Endothelial cell of umbilical vein (primary cell): ENCODE data around the gene VPS11. TPM values are rescaled to one million over a fixed set of nuclear protein-coding genes. Genes with fewer than 3 reads are reported as not detected.
A peak's percentile ranks its signal among the peaks of the same experiment; 100 is the strongest.

Source experiments
- BruUV-seq: library from RNA; stranded (reverse); fragments of 400-500 nt; replicated peaks from 2 replicates; lab custom pipeline; 2021; lab: Mats Ljungman, UMichigan
- CTCF ChIA-PET: fragments of 300-600, 350-600 bp; sonication (Branson Sonifier 250); formaldehyde crosslinking; loops from one replicate; lab custom pipeline; 2021; ENCODE audit warnings: antibody characterized with exemption, inconsistent platforms; lab: Charles Lee
- POLR2A ChIA-PET: fragments of 300-600, 350-600 bp; sonication (Branson Sonifier 250); formaldehyde crosslinking; loops from one replicate; lab custom pipeline; 2021; ENCODE audit warnings: antibody characterized with exemption, inconsistent platforms; lab: Charles Lee
- DNase-seq: peaks from one replicate; pipeline ENCODE4 v3.0.0-alpha.2; 2011; ENCODE audit warnings: low read depth, low spot score
- FAIRE-seq: peaks from 2 replicates; lab custom pipeline; 2011; peaks lifted over from hg19 to GRCh38; lab: Jason Lieb, UNC
- H2AFZ ChIP-seq: 2 replicates; pipeline ENCODE4 v1.6.0; 2012; ENCODE audit warnings: low read depth, low read length, control low read depth, inconsistent platforms
- H3K27ac ChIP-seq: 2 replicates; pipeline ENCODE4 v1.5.1; 2011; ENCODE audit warnings: low read depth, mild to moderate bottlenecking, control low read depth, low read length, moderate library complexity; ENCODE audit not compliant: insufficient read depth
- H3K27me3 ChIP-seq, 2 experiments: 2 replicates each; pipeline versions ENCODE4 v1.6.0 to v1.6.1; 2011; ENCODE audit warnings: low read length in 2 of 2, mixed read lengths in 1 of 2; ENCODE audit not compliant: control insufficient read depth in 2 of 2, insufficient read depth in 2 of 2
- H3K36me3 ChIP-seq, 2 experiments: 2 replicates in 1 of 2; 3 replicates in 1 of 2; pipeline ENCODE4 v1.5.1; 2011; ENCODE audit warnings: low read length in 2 of 2, mild to moderate bottlenecking in 1 of 2, moderate library complexity in 1 of 2; ENCODE audit not compliant: control insufficient read depth in 2 of 2, insufficient read depth in 2 of 2; ENCODE audit errors: extremely low read depth in 1 of 2
- H3K4me1 ChIP-seq: 3 replicates; pipeline ENCODE4 v1.5.1; 2011; ENCODE audit warnings: mild to moderate bottlenecking, low read length; ENCODE audit not compliant: control insufficient read depth, insufficient read depth; ENCODE audit errors: extremely low read depth
- H3K4me2 ChIP-seq: 2 replicates; pipeline ENCODE4 v1.6.1; 2011; ENCODE audit warnings: low read length, control low read depth, mixed read lengths; ENCODE audit not compliant: insufficient read depth
- H3K4me3 ChIP-seq, 3 experiments: fragments of 200-600 bp in 1 of 3; sonication (generic), shearing (Covaris generic) in 1 of 3; replicated peaks in 1 of 3; 2 replicates each; pipeline ENCODE4 v1.5.1; 2011 to 2016; ENCODE audit warnings: control low read depth in 3 of 3, low read length in 3 of 3, mild to moderate bottlenecking in 2 of 3, inconsistent platforms in 1 of 3, low read depth in 1 of 3, moderate library complexity in 1 of 3; ENCODE audit not compliant: insufficient read depth in 1 of 3
- H3K79me2 ChIP-seq: 2 replicates; pipeline ENCODE4 v1.6.0; 2012; ENCODE audit warnings: low read length, inconsistent platforms; ENCODE audit not compliant: control insufficient read depth, insufficient read depth
- H3K9ac ChIP-seq: replicated peaks from 2 replicates; pipeline ENCODE3; 2011; ENCODE audit warnings: low read length, control low read depth; ENCODE audit not compliant: insufficient read depth; ENCODE audit errors: extremely low read depth
- H3K9me1 ChIP-seq: replicated peaks from 3 replicates; pipeline ENCODE4 v1.6.0; 2011; ENCODE audit warnings: mild to moderate bottlenecking, low read length; ENCODE audit not compliant: control insufficient read depth, insufficient read depth; ENCODE audit errors: extremely low read depth
- H3K9me3 ChIP-seq: replicated peaks from 2 replicates; pipeline ENCODE4 v1.5.1; 2012; ENCODE audit warnings: low read length, inconsistent platforms; ENCODE audit not compliant: control insufficient read depth, insufficient read depth
- H4K20me1 ChIP-seq: replicated peaks from 2 replicates; pipeline ENCODE3; 2011; ENCODE audit warnings: mild to moderate bottlenecking, low read length; ENCODE audit not compliant: control insufficient read depth, insufficient read depth; ENCODE audit errors: extremely low read depth
- EZH2 ChIP-seq: IDR thresholded peaks from 2 replicates; pipeline ENCODE4 v1.6.1; 2012; ENCODE audit warnings: borderline replicate concordance, low read depth, mild to moderate bottlenecking, moderate library complexity, low read length, inconsistent platforms; ENCODE audit not compliant: severe bottlenecking
- FOS ChIP-seq: IDR thresholded peaks from 2 replicates; pipeline ENCODE4 v1.6.1; 2011; ENCODE audit warnings: mild to moderate bottlenecking, low read length, moderate library complexity, borderline replicate concordance; ENCODE audit not compliant: insufficient read depth
- MAX ChIP-seq: IDR thresholded peaks from 2 replicates; pipeline ENCODE4 v1.6.1; 2011; ENCODE audit not compliant: insufficient read depth, insufficient read length
- MYC ChIP-seq: IDR thresholded peaks from one replicate; pipeline ENCODE4 v1.6.1; 2011; ENCODE audit warnings: mild to moderate bottlenecking, low read depth, low read length
- POLR2A ChIP-seq: IDR thresholded peaks from 2 replicates; pipeline ENCODE4 v1.6.1; 2012; ENCODE audit warnings: low read depth, mild to moderate bottlenecking, control low read depth, low read length
- dilution Hi-C: fragments of 300-500 bp; cut with MboI; formaldehyde crosslinking; loops from one replicate; pipeline ENCODE4 v1.15.0; 2019; ENCODE audit warnings: low sequenced_read_pairs; ENCODE audit not compliant: extremely low pct_ligation_motif_present
- intact Hi-C: fragments of 100-400 bp; cut with micrococcal nuclease; formaldehyde crosslinking; loops from one replicate; pipeline ENCODE4 v1.10.0; 2022
- polyA plus RNA-seq, 4 experiments: library from polyadenylated mRNA; depleted of rRNA in 3 of 4; stranded (reverse) in 3 of 4; unstranded in 1 of 4; fragments of >200 nt; gene quantifications; 2 replicates each; pipeline versions ENCODE4 v1.2.1 to v1.2.3, GENCODE V29; 2011 to 2012; ENCODE audit warnings: missing spikeins in 1 of 4
- total RNA-seq: library from RNA; stranded (reverse); gene quantifications from 2 replicates; pipeline ENCODE4 v1.2.3, GENCODE V29; 2021
- TF ChIP-seq, protein P1 (sequence below), 2 donors: IDR thresholded peaks; 1 replicate in 1 of 2; 2 replicates in 1 of 2; pipeline ENCODE4 v1.5.1; 2011; ENCODE audit warnings: low read length in 2 of 2, mild to moderate bottlenecking in 2 of 2, moderate library complexity in 2 of 2, control low read depth in 1 of 2, inconsistent platforms in 1 of 2, low read depth in 1 of 2; ENCODE audit not compliant: insufficient read depth in 1 of 2; ENCODE audit errors: extremely low read depth in 1 of 2

Gene VPS11
- total and polyA plus RNA-seq, 2 donors (not counting 3 experiments of a cell fraction or from before 2014, with no cell fraction given), result 26.4 to 31.0 TPM

DNA sequence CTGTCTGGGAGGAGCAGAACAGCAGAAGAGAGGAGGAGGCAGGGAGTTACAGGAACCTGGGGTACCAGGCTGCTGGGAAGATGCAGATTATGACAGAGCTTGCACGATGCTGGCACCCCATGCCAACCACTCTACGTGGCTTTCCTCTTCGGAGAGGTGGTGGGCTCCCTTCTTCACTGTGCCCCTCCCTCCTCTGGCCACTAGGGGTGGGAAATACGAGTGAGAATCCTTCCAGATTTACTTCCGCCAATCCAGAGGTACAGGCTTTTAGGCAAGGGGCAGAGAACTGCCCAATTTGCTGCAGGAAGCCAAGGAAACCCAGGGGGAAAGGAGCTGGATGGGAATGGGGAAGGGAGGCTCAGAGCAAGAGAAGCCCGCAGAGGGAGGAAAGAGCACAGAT lies 22.9 kb upstream of the VPS11 start:
- no peak for TF ChIP-seq MAX
- no peak for TF ChIP-seq FOS
- no peak for TF ChIP-seq MYC
- no peak for TF ChIP-seq POLR2A
- TF ChIP-seq, protein P1, sequence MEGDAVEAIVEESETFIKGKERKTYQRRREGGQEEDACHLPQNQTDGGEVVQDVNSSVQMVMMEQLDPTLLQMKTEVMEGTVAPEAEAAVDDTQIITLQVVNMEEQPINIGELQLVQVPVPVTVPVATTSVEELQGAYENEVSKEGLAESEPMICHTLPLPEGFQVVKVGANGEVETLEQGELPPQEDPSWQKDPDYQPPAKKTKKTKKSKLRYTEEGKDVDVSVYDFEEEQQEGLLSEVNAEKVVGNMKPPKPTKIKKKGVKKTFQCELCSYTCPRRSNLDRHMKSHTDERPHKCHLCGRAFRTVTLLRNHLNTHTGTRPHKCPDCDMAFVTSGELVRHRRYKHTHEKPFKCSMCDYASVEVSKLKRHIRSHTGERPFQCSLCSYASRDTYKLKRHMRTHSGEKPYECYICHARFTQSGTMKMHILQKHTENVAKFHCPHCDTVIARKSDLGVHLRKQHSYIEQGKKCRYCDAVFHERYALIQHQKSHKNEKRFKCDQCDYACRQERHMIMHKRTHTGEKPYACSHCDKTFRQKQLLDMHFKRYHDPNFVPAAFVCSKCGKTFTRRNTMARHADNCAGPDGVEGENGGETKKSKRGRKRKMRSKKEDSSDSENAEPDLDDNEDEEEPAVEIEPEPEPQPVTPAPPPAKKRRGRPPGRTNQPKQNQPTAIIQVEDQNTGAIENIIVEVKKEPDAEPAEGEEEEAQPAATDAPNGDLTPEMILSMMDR (IDR thresholded peaks at IDR 0.05; ENCODE audit: extremely low read depth in 1 of 2, insufficient read depth in 1 of 2, low read depth in 1 of 2, low read length in 2 of 2), result peak in 1 of 2 donors; percentile 25
- TF ChIP-seq EZH2, result no peak
- Histone ChIP-seq H3K4me1 (no peaks in the 10 kb centered on the region), H3K9ac (no peak overlapping the region), H3K9me1 (no peaks in the 10 kb centered on the region), H3K4me2 (no peak overlapping the region), H3K27me3 (peaks cover 0 to 1% of the 10 kb centered on the region in 2 experiments), H2AFZ (no peak overlapping the region), H3K79me2 (no peaks in the 10 kb centered on the region), H4K20me1 (no peaks in the 10 kb centered on the region), H3K36me3 (peaks cover 13 to 43% of the 10 kb centered on the region in 2 experiments), H3K4me3 (no peak overlapping the region), H3K27ac (no peak overlapping the region), H3K9me3 (no peaks in the 10 kb centered on the region)
- FAIRE-seq, result no peak
- dilution Hi-C loops (no loop called here), intact Hi-C loops (no loop called here)
- no peak for DNase-seq
- CTCF ChIA-PET, result interaction anchor here (0.7 kb wide), 1 partner anchor 472 kb away, joined by 3 read pairs; the partner anchor contains the start of gene ARCN1
- POLR2A ChIA-PET, result interaction anchor here (0.6 kb wide), 1 partner anchor 33 kb away, joined by 4 read pairs; no protein-coding TSS in a partner anchor
- BruUV-seq, result TSS peak; percentile 64
